Measurements from ENCODE around the gene SMIM8.
"Not testable (repeated sequence)": the region's sequence is repeated elsewhere in the genome, so short reads cannot be mapped to it uniquely, and the experiment has no call there.

The SMIM8 gene

GRCh38 chr6:87322304-87323212 is at the start of gene SMIM8:
Gene SMIM8 (plus strand): TSS chr6:87322588. CDS start chr6:87337032, 14,444 bp downstream.
- peak; percentile 45 for DNase-seq

DNA sequence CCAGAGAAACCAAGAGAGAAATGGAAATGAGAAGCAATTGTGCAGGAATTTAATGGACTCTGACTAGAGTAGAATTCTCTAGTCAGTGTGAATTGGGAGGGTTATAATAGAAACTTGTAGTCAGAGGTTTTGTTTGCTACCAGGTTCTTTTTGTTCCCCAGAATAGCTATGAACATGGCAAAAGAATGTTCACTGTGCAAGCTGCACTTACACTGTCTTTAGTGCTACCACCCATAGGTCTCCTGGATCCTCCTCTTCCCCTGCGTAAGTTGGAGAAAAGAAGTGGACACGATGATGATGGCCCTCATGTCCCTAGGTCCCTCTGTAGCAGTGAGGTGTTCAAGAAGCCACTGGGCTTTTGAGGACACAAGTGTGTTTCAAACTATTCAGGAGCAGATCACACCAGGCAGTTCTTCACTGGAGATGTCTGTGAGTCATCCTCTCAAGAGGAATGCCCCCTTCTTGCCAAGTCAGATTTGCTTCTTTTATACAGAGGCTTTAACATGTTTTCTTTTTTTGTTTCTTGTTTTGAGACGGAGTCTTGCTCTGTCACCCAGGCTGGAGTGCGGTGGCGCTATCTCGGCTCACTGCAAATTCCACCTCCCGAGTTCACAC is 47.6 kb upstream of the SMIM8 start:
- DNase-seq = no peak

DNA sequence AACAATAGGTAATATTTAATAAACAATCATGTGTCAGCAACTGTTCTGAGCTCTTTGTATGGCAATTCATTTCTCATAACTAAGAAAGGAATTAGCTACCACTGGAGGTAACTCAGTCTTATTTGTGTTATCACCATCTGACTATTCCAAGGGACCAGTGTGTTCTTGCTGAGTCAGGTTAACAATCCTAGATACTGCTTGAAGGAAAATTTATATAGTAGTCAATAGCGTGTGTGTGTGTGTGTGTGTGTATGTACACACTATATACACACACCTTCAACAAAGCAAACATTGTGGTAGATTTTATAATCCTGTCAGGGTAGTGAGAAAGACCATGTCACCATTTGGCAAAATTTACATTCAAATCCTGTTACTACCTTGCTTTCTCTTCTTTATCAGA is 45.8 kb upstream of the SMIM8 start:
- DNase-seq = no peak

- no peak for DNase-seq
These were observed 45.3 kb upstream of the SMIM8 start for GRCh38 chr6:87277123-87277522.

DNA sequence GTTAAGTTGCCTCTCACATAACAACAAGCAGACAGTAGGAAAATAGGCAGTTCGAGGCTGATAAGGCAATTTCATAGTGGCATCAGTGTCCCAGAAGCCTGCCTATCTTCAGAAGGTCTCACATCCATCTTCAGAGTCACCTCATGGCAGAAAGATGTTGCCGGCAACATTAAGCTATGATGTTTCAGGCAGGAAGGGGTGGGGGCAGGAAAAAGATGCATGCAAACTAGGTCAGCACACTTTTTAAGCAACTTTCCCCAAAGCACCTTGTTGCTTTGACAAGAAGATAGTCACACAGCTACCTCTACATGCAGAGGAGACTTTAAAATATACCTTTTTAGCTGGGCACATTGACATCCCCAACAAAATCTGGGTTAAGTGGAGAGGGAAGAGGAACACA is 43.2 kb upstream of the SMIM8 start:
- no peak for DNase-seq

DNA sequence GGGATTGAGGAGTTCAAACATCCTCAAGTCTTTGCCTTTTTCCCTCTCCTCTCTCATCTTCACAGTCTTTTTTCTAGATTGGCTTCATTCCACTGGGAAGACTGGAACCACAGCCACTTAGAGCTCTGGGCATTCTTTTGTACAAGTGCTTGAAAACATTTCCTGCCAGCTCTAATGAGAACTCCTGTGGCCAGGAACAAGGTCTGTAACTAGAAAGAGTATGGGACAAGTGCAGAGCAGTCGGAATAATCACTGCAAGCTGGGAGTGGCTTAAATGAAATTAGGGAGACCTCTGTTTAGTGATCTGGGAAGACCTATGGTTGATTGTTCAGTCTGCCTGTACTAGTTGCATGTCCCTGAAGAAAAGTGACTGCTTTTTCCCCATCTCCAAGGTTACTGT is 41.0 kb upstream of the SMIM8 start:
- DNase-seq = no peak

GRCh38 chr6:87282743-87283142 is 39.6 kb upstream of the SMIM8 start:
- no peak for DNase-seq

- DNase-seq = no peak
These were observed 38.9 kb upstream of the SMIM8 start for GRCh38 chr6:87283461-87283860.

DNA sequence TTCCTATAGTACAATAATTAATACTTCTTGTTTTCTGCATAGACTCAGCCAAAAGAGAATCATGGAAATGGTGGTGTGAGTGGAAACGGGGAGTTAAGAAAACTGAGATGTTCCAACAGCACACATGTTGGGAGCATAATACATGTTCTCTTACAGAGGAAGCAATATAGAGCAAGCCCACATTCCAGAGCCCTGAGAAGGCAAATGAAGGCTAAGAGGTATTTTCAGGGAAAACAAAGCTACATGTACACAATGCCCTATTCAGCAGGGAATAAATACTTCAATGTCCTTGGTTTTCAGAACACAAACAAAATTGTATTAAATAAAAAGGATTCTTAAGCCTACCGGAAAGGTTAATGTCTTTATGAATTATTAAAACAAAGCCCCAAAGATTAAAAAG is 35.1 kb upstream of the SMIM8 start:
- no peak for DNase-seq

- no peak for DNase-seq
These were observed 32.8 kb upstream of the SMIM8 start for GRCh38 chr6:87289571-87289970.

DNA sequence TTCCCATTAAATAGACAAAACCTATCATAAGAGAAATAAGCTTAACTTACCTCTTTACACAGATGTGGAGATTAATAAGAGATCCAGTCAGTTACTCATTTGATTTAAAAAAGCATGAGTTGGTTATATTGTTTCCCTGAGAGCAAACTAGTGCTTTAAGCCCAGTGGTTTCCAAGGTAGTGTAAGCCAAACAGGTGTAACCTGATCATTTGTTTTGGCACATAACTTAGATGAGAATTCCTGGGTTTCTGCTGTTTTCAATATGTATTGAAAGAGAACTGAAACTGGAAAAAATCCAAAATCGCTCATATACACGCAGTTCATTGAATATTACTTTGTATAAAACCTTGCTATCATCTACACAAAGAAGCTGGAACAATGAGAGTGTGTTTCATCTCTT is 30.5 kb upstream of the SMIM8 start:
- DNase-seq = no peak

DNA sequence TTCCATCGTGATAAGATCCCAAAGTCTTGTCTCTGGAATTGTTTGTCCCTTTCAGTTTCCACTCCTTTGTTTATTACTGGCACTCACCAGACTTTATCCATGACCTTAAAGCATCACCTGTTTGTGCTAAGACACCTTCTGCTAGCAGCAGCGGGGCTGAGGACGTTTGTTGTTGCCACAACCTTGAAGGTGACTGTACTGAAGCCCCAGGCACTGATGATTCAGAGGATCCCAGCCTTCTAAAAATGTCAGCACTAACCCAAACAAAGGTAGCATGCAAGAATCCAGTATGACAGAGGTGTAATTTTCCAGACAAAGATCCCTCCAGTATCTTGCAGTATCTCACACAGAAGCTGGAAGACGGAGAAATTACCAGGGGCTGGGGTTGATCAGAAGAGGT is 28.9 kb upstream of the SMIM8 start:
- no peak for DNase-seq

DNA sequence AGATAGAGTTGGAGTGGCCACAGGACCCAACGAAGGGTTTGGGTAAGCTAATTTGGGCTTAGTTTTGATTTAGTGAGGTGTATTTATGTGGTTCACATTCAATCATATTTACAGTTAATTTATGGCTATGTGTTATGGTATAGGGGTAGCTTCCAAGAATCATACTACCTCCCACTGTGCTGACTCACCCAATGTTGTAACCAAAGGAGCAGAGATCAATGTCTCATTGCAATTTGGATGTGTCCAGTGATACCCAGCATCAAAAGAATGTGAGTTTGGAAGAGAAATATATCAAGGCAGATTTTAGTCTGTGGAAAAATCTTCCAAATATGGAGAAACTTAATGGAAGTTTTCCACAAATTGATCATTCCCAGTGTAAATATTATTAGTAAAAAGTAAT is 25.3 kb upstream of the SMIM8 start:
- DNase-seq = no peak

DNA sequence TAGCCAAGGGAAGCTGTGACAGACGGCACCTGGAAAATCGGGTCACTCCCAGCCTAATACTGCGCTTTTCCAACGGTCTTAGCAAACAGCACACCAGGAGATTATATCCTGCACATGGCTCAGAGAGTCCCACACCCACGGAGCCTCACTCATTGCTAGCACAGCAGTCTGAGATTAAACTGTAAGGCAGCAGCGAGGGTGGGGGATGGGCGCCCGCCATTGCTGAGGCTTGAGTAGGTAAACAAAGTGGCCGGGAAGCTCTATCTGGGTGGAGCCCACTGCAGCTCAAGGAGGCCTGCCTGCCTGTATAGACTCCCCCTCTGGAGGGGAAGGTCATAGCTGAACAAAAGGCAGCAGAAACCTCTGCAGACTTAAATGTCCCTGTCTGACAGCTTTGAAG is 21.1 kb upstream of the SMIM8 start:
- not testable (repeated sequence) for DNase-seq

DNA sequence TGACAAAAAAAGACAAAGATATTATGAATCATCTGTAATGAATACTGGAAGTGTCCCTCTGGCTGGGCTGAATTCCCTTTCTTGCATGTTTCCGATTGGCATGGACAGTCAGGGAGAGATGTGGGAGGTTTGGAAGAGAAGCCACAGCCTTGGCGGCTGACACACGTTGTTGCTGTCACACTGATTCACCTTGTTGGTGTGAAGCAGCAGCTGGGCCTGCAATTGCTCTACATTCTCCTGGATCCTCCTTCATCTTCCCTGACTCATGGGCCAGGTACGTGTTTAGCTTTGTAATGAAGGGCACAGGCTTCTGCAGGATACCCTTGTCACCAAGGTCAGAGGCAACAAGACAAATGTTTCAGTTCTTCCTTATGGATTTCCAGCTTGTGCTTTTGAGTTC is 13.4 kb upstream of the SMIM8 start:
- no peak for DNase-seq

DNA sequence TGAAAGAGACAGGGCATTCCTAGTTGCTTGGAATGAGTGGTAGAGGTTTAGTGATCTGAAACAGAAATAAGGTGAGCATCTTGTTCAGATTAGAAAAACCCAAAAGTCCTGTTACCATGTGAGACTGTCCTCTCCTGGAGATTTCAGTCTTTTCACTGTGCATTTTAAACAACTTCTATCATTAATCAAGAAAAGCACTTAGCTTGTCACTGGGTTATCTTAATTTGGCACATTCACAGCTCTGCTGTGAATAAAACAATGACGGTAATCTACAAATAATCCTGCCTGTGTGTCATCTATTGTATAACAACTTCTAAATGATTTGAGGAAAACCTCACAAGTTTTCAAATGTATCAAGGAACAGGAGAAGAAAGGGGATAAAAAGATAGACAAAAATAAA is 9.5 kb upstream of the SMIM8 start:
- DNase-seq = no peak

DNA sequence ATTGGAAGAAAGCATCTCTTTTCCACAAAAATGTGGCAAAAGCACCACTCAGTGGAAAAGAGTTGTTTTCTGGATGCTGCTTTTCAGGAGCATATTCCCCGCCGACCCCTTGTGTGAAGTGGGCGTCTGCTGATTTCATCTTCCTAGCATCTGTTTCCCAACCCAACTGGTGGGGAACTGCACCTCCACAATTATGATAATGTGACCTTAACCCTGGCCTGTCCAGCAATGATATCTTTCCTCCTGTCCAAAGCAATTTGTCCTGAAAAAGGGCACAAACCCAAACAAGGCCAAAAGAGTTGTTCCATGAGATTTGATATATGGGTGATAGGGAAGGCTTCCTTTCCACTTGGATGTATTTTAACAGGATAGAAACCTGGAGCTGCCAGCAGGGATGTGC is 7.3 kb upstream of the SMIM8 start:
- DNase-seq = no peak

DNA sequence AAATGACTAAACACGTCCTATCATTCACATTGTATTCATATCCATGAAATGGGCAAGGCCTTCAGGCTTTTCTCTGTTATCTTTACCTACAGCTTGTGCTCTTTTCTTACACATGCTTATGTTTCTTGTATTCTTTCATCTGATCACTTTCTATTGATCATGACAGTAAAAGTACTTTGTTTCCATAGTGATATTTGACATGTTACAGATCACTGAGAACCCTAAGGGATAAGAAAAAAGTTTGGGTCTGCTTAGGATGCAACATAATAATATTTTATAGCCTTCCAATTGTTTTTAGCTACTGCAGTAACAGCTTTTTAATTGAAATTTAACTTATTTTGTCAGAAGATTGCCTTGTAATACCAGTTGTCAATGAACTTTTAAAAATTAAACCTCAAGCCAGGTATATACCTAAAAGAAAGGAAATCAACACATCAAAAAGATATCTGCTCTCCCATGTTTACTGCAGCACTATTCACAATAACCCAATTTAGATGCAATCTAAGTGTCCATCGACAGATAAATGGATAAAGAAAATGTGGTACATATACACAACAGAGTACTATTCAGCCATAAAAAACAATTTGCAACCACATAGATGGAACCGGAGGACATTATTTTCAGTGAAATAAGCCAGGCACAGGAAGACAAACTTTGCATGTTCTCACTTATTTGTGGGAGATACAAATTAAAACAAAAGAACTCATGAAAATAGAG is 3.0 kb upstream of the SMIM8 start:
- no peak for DNase-seq

DNA sequence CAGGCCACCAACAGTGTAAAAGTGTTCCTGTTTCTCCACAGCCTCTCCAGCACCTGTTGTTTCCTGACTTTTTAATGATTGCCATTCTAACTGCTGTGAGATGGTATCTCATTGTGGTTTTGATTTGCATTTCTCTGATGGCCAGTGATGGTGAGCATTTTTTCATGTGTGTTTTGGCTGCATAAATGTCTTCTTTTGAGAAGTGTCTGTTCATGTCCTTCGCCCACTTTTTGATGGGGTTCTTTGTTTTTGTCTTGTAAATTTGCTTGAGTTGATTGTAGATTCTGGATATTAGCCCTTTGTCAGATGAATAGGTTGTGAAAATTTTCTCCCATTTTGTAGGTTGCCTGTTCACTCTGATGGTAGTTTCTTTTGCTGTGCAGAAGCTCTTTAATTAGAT is 1.5 kb downstream of the SMIM8 start:
- DNase-seq = not testable (repeated sequence)

DNA sequence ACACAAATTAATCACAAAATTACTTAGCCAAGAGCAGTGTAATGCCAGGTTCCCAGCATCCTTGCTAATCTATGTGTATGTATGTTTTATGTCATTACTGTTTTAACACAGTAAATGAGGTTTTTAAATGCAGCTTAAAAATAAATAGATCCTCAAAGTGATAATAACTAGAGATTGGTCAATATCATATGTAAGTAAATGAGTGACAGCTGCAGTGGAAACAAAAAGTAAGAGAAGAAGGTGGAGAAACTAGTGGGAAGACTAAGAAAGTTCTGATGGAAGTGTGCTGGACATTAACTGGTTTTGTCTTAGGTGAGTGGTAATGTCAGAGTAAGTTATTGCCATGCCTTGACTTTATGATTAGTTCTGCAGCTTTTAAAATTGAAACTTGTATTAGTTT is 8.6 kb downstream of the SMIM8 start:
- DNase-seq = no peak

- no peak for DNase-seq
These were observed 10.6 kb downstream of the SMIM8 start for GRCh38 chr6:87333033-87333432.

DNA sequence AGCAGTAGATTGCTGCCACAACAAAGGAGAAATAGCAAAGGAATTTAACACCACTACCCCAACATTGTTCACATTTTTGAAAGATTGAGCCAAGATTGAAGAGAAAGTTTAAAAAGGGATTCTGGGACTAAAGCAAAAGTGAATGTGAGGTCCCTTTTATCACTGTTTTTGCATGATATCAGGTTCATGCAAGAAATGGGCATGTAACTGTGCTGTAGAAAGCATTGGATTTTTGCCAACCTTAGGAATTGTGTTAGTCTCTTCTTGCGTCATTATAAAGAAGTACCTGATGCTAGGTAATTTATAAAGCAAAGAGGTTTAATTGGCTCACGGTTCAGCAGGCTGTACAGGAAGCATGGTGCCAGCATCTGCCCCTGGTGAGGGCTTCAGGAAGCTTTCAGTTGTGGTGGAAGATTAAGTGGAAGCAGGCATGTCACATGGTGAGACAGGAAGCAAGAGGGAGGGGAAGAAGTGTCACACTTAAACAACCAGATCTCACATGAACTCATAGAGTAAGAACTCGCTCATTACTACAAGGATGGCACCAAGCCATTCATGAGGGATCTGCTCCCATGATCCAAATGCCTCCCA is 11.3 kb downstream of the SMIM8 start:
- no peak for DNase-seq

DNA sequence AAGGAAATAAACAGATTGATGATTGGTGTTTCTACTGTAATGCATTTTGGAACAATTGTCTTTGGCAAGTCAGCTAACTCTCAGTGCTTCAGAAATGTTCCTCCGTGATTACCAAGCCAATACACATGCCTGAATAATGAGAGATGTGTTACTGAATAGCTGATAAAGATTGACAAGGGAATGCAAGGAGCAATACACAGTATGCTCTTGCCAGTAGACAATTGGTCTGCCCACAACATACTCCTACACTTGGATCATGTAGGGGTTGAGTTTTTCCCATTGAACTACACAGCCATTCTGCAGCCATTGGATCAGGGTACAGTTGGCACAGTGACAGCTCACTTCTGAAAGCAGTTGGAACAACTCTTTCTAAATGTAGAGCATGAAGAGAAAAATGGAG is 12.3 kb downstream of the SMIM8 start:
- no peak for DNase-seq

- DNase-seq = no peak
These were observed 14.0 kb downstream of the SMIM8 start for GRCh38 chr6:87336367-87336766.

All from NCI-H2227 treated with DMSO at 0.1 percent for 48 hours (cell line).